Endodermal cell (in vitro differentiated cells): Measurements from ENCODE around the gene CAPN9. TPM values are rescaled to one million over a fixed set of nuclear protein-coding genes. Genes with fewer than 3 reads are reported as not detected.

Experiments used
- DNase-seq: peaks from one replicate; pipeline ENCODE4 v3.0.0-alpha.2; 2017
- H3K27ac ChIP-seq: 2 replicates; pipeline ENCODE4 v1.5.1; 2013; ENCODE audit warnings: mild to moderate bottlenecking, low read depth, low read length, moderate library complexity
- H3K27me3 ChIP-seq: 2 replicates; pipeline ENCODE4 v1.6.1; 2013; ENCODE audit warnings: mild to moderate bottlenecking, low read length, moderate library complexity; ENCODE audit not compliant: insufficient read depth, control insufficient read depth, poor library complexity, severe bottlenecking
- H3K36me3 ChIP-seq: 2 replicates; pipeline ENCODE4 v1.7.0; 2013; ENCODE audit warnings: mild to moderate bottlenecking, low read length, moderate library complexity; ENCODE audit not compliant: control insufficient read depth, insufficient read depth
- H3K4me1 ChIP-seq: one replicate; pipeline ENCODE4 v1.7.0; 2013; ENCODE audit warnings: low read length; ENCODE audit not compliant: control insufficient read depth, insufficient read depth
- H3K4me3 ChIP-seq: 2 replicates; pipeline ENCODE4 v1.5.1; 2013; ENCODE audit warnings: mild to moderate bottlenecking, low read length, moderate library complexity
- H3K9ac ChIP-seq: 2 replicates; pipeline ENCODE4 v1.6.1; 2013; ENCODE audit warnings: mild to moderate bottlenecking, low read length, moderate library complexity; ENCODE audit not compliant: poor library complexity, severe bottlenecking; ENCODE audit errors: extremely low read depth
- H3K9me3 ChIP-seq: 2 replicates; pipeline ENCODE4 v1.6.1; 2013; ENCODE audit warnings: mild to moderate bottlenecking, low read length, moderate library complexity; ENCODE audit not compliant: control insufficient read depth
- H3K27ac Mint-ChIP-seq: 2 replicates; pipeline ENCODE4 v1.8.0; 2020; ENCODE audit warnings: mixed read lengths
- H3K27me3 Mint-ChIP-seq: 2 replicates; pipeline ENCODE4 v1.8.0; 2021; ENCODE audit warnings: mild to moderate bottlenecking, mixed read lengths; ENCODE audit not compliant: insufficient read depth
- H3K36me3 Mint-ChIP-seq: 2 replicates; pipeline ENCODE4 v1.8.0; 2020; ENCODE audit warnings: low read depth, mixed read lengths
- H3K4me1 Mint-ChIP-seq: 2 replicates; pipeline ENCODE4 v1.8.0; 2020; ENCODE audit warnings: mixed read lengths
- H3K4me3 Mint-ChIP-seq: 2 replicates; pipeline ENCODE4 v1.8.0; 2020; ENCODE audit warnings: mild to moderate bottlenecking, moderate library complexity, mixed read lengths
- H3K9me3 Mint-ChIP-seq: 2 replicates; pipeline ENCODE4 v1.8.0; 2020; ENCODE audit warnings: mild to moderate bottlenecking, mixed read lengths
- CTCF ChIP-seq: fragments of 200-600 bp; sonication (generic); conservative IDR thresholded peaks from 2 replicates; pipeline ENCODE4 v1.5.0; 2021; ENCODE audit warnings: antibody characterized with exemption, mild to moderate bottlenecking
- WGBS, 2 experiments: methylation state at CpG; one replicate each; pipeline versions ENCODE4 v1.1.5 to v1.1.7; 2013; ENCODE audit warnings: missing lambda C conversion rate in 2 of 2, mixed read lengths in 1 of 2; ENCODE audit not compliant: insufficient coverage in 1 of 2, insufficient read length in 1 of 2; 5-methylcytosine and 5-hydroxymethylcytosine counted together
- total RNA-seq, 2 donors: library from RNA; stranded (reverse); fragmentation: NEBNext Ultra II Directional in 1 of 2; extraction: Animal tissue kit (Norgen Biotek cat#: 25700) in 1 of 2; gene quantifications; 2 replicates in 1 of 2; 3 replicates in 1 of 2; pipeline ENCODE4 v1.2.1, GENCODE V29; 2021

CAPN9 gene
- total RNA-seq, 2 donors from 2014 or later = 1.1 TPM

- Histone ChIP-seq H3K36me3 (peaks cover 21% of the 10 kb centered on the region), H3K9me3 (peaks cover 7% of the 10 kb centered on the region), H3K9ac (no peak overlapping the region), H3K27me3 (no peaks in the 10 kb centered on the region), H3K4me1 (no peaks in the 10 kb centered on the region), H3K4me3 (no peak overlapping the region), H3K27ac (no peak overlapping the region)
- Mint-ChIP-seq H3K27me3 (no peaks in the 10 kb centered on the region), H3K36me3 (peaks cover 30% of the 10 kb centered on the region), H3K4me3 (no peak overlapping the region), H3K9me3 (peaks cover 4% of the 10 kb centered on the region), H3K4me1 (peaks cover 24% of the 10 kb centered on the region), H3K27ac (no peak overlapping the region)
- no peak for TF ChIP-seq CTCF
- 82% methylated on average over 2 of the region's 3 CpGs; no CpG with 5 or more reads in 1 of the 2 experiments for WGBS, 2 experiments
- DNase-seq = no peak
Measured at GRCh38 chr1:230848235-230848634, 101.0 kb downstream of the CAPN9 start.

- TF ChIP-seq CTCF = no peak
- H3K27ac ChIP-seq = no peak overlapping the region
- peaks cover 9% of the 10 kb centered on the region for H3K9me3 ChIP-seq
- H3K27me3 Mint-ChIP-seq = no peaks in the 10 kb centered on the region
- H3K27me3 ChIP-seq = no peaks in the 10 kb centered on the region
- 88 to 90% methylated on average over 11 to 14 of the region's 14 CpGs for WGBS, 2 experiments
- peaks cover 24% of the 10 kb centered on the region for H3K4me1 Mint-ChIP-seq
- no peak overlapping the region for H3K9ac ChIP-seq
- no peak overlapping the region for H3K4me3 Mint-ChIP-seq
- peaks cover 32% of the 10 kb centered on the region for H3K36me3 Mint-ChIP-seq
- no peaks in the 10 kb centered on the region for H3K4me1 ChIP-seq
- DNase-seq = no peak
- H3K36me3 ChIP-seq = peaks cover 32% of the 10 kb centered on the region
- H3K9me3 Mint-ChIP-seq = peaks cover 4% of the 10 kb centered on the region
- H3K4me3 ChIP-seq = no peak overlapping the region
- H3K27ac Mint-ChIP-seq = peak overlapping the region; percentile 83
Measured at GRCh38 chr1:230849451-230850224, 102.5 kb downstream of the CAPN9 start.

GRCh38 chr1:230850547-230850946 lies 103.4 kb downstream of the CAPN9 start:
- H3K27me3 Mint-ChIP-seq = no peaks in the 10 kb centered on the region
- no peak overlapping the region for H3K9ac ChIP-seq
- peak overlapping the region; percentile 83 for H3K27ac Mint-ChIP-seq
- no peak overlapping the region for H3K4me3 Mint-ChIP-seq
- 76 to 85% methylated on average over 7 to 8 of the region's 8 CpGs for WGBS, 2 experiments
- H3K4me1 Mint-ChIP-seq = peaks cover 28% of the 10 kb centered on the region
- TF ChIP-seq CTCF = no peak
- peaks cover 9% of the 10 kb centered on the region for H3K9me3 ChIP-seq
- DNase-seq = no peak
- H3K4me3 ChIP-seq = no peak overlapping the region
- H3K36me3 ChIP-seq = peaks cover 37% of the 10 kb centered on the region
- no peaks in the 10 kb centered on the region for H3K4me1 ChIP-seq
- peaks cover 4% of the 10 kb centered on the region for H3K9me3 Mint-ChIP-seq
- peak overlapping the region; percentile 82 for H3K27ac ChIP-seq
- H3K27me3 ChIP-seq = no peaks in the 10 kb centered on the region
- peaks cover 41% of the 10 kb centered on the region for H3K36me3 Mint-ChIP-seq
